HepG2 (cell line): Measurements from ENCODE around the gene MNAT1. TPM values are rescaled to one million over a fixed set of nuclear protein-coding genes. Genes with fewer than 3 reads are reported as not detected.

Experiments
- ATAC-seq: fragments of 200-7000 bp; cut with Tn5 transposase; 3 replicates; pipeline ENCODE4 v1.9.1; 2020; ENCODE audit warnings: mild to moderate bottlenecking, moderate library complexity
- BruUV-seq: library from RNA; stranded (reverse); fragments of 400-500 nt; replicated peaks from 2 replicates; lab custom pipeline; 2021; lab: Mats Ljungman, UMichigan
- CTCF ChIA-PET: fragments of 300-600 bp; formaldehyde crosslinking; extraction: SDS; loops from one replicate; lab custom pipeline; 2021; ENCODE audit warnings: low total read pairs, inconsistent platforms, low intra/inter-chr PET ratio; lab: Yijun Ruan, JAX
- POLR2A ChIA-PET: fragments of 350-600 bp; sonication (Branson Sonifier 250); formaldehyde crosslinking; loops from one replicate; lab custom pipeline; 2020; ENCODE audit warnings: antibody characterized with exemption, inconsistent platforms; lab: Yijun Ruan, JAX
- DNase-seq: peaks from one replicate; pipeline ENCODE4 v3.0.0-alpha.2; 2015; ENCODE audit warnings: low spot score
- FAIRE-seq: peaks from 3 replicates; lab custom pipeline; 2011; peaks lifted over from hg19 to GRCh38; lab: Jason Lieb, UNC
- H2AFZ ChIP-seq: one replicate; pipeline ENCODE4 v1.6.1; 2011; ENCODE audit warnings: low read length, inconsistent platforms
- H3K27ac ChIP-seq: fragments of 300-600 bp; 3 replicates; pipeline ENCODE4 v1.8.0; 2011; ENCODE audit warnings: mixed run types, mild to moderate bottlenecking, mixed read lengths, low read length, inconsistent platforms; ENCODE audit not compliant: insufficient read depth; ENCODE audit errors: extremely low read length
- H3K27me3 ChIP-seq, 2 experiments: fragments of 200-600 bp in 1 of 2; 2 replicates in 1 of 2; 3 replicates in 1 of 2; pipeline versions ENCODE4 v1.6.0 to v1.8.0; 2011; ENCODE audit warnings: low read length in 2 of 2, mild to moderate bottlenecking in 2 of 2, moderate library complexity in 2 of 2, inconsistent platforms in 1 of 2; ENCODE audit not compliant: insufficient read depth in 2 of 2, control insufficient read depth in 1 of 2
- H3K36me3 ChIP-seq, 2 experiments: fragments of 200-600 bp in 1 of 2; replicated peaks in 1 of 2; 2 replicates in 1 of 2; 3 replicates in 1 of 2; pipeline versions ENCODE4 v1.5.1 to v1.8.0; 2011; ENCODE audit warnings: low read length in 2 of 2, inconsistent platforms in 1 of 2; ENCODE audit not compliant: insufficient read depth in 2 of 2, control insufficient read depth in 1 of 2
- H3K4me1 ChIP-seq: 2 replicates; pipeline ENCODE4 v1.5.1; 2012; ENCODE audit warnings: low read length, inconsistent platforms; ENCODE audit not compliant: insufficient read depth
- H3K4me2 ChIP-seq: 2 replicates; pipeline ENCODE4 v1.6.0; 2011; ENCODE audit warnings: low read depth, low read length, inconsistent platforms
- H3K4me3 ChIP-seq, 3 experiments: fragments of 200-600 bp in 1 of 3; sonication (generic), shearing (Covaris generic) in 1 of 3; replicated peaks in 1 of 3; 2 replicates each; pipeline ENCODE4 v1.5.1; 2011 to 2016; ENCODE audit warnings: low read length in 3 of 3, inconsistent platforms in 2 of 3, low read depth in 2 of 3, mild to moderate bottlenecking in 2 of 3, control low read depth in 1 of 3, mixed read lengths in 1 of 3; ENCODE audit not compliant: insufficient read depth in 1 of 3
- H3K79me2 ChIP-seq: one replicate; pipeline ENCODE4 v1.6.1; 2011; ENCODE audit warnings: low read length, inconsistent platforms; ENCODE audit not compliant: insufficient read depth
- H3K9ac ChIP-seq: 2 replicates; pipeline ENCODE4 v1.6.0; 2011; ENCODE audit warnings: mild to moderate bottlenecking, low read depth, low read length, inconsistent platforms; ENCODE audit not compliant: insufficient read depth
- H3K9me3 ChIP-seq: 2 replicates; pipeline ENCODE4 v1.5.1; 2012; ENCODE audit warnings: mild to moderate bottlenecking, low read length
- H4K20me1 ChIP-seq: 2 replicates; pipeline ENCODE4 v1.6.0; 2011; ENCODE audit warnings: inconsistent platforms, mild to moderate bottlenecking, low read length, moderate library complexity; ENCODE audit not compliant: insufficient read depth
- ARID5B ChIP-seq: IDR thresholded peaks from 2 replicates; pipeline ENCODE4 v1.4.0; 2020; ENCODE audit warnings: mild to moderate bottlenecking, missing genetic modification reagents
- ARNT2 ChIP-seq: sonication (generic); formaldehyde crosslinking; IDR thresholded peaks from 2 replicates; pipeline ENCODE4 v1.8.0; 2022; ENCODE audit warnings: mild to moderate bottlenecking, low read depth, missing genetic modification reagents, moderate library complexity
- CBX2 ChIP-seq, 2 experiments: fragments of 200-600 bp in 1 of 2; sonication (generic); formaldehyde crosslinking in 1 of 2; IDR thresholded peaks; 2 replicates each; pipeline versions ENCODE4 v1.7.0 to v1.8.1; 2018 to 2022; ENCODE audit warnings: low read depth in 2 of 2, low read length in 1 of 2, mild to moderate bottlenecking in 1 of 2, missing genetic modification reagents in 1 of 2
- HDAC1 ChIP-seq: sonication (generic); formaldehyde crosslinking; IDR thresholded peaks from 2 replicates; pipeline ENCODE4 v1.5.1; 2020; ENCODE audit warnings: mild to moderate bottlenecking, missing genetic modification reagents
- KDM6A ChIP-seq: IDR thresholded peaks from 2 replicates; pipeline ENCODE4 v1.6.1; 2016; ENCODE audit warnings: low read depth
- NFKBIZ ChIP-seq: IDR thresholded peaks from 2 replicates; pipeline ENCODE4 v1.6.1; 2018; ENCODE audit warnings: missing genetic modification reagents, missing compliant biosample characterization
- RFXANK ChIP-seq: IDR thresholded peaks from 2 replicates; pipeline ENCODE4 v1.6.1; 2016
- STAG1 ChIP-seq: sonication (generic); formaldehyde crosslinking; IDR thresholded peaks from 2 replicates; pipeline ENCODE4 v1.4.0; 2020; ENCODE audit warnings: missing genetic modification reagents
- TEAD3 ChIP-seq: optimal IDR thresholded peaks from 2 replicates; pipeline ENCODE3; 2016; ENCODE audit warnings: borderline replicate concordance
- THAP7 ChIP-seq: sonication (generic); formaldehyde crosslinking; IDR thresholded peaks from 2 replicates; pipeline ENCODE4 v1.8.1; 2023; ENCODE audit warnings: mild to moderate bottlenecking, missing genetic modification reagents
- THRA ChIP-seq: sonication (generic); formaldehyde crosslinking; IDR thresholded peaks from 2 replicates; pipeline ENCODE4 v1.4.0; 2020; ENCODE audit warnings: missing genetic modification reagents, borderline replicate concordance
- ZNF274 ChIP-seq: sonication (generic); formaldehyde crosslinking; IDR thresholded peaks from 2 replicates; pipeline ENCODE4 v1.5.1; 2020; ENCODE audit warnings: mild to moderate bottlenecking, missing genetic modification reagents
- ZNF574 ChIP-seq: sonication (generic); formaldehyde crosslinking; IDR thresholded peaks from 2 replicates; pipeline ENCODE4 v1.4.0; 2020; ENCODE audit warnings: missing genetic modification reagents
- ZNF607 ChIP-seq: sonication (generic); formaldehyde crosslinking; IDR thresholded peaks from 2 replicates; pipeline ENCODE4 v1.5.1; 2020; ENCODE audit warnings: missing genetic modification reagents, mild to moderate bottlenecking, borderline replicate concordance
- ZNF790 ChIP-seq: sonication (generic); formaldehyde crosslinking; IDR thresholded peaks from 2 replicates; pipeline ENCODE4 v1.8.0; 2022; ENCODE audit warnings: missing genetic modification reagents, mild to moderate bottlenecking, borderline replicate concordance
- ZNF850 ChIP-seq: sonication (generic); formaldehyde crosslinking; conservative IDR thresholded peaks from 2 replicates; pipeline ENCODE4 v1.9.0; 2021; ENCODE audit warnings: mild to moderate bottlenecking, missing genetic modification reagents
- WGBS: methylation state at CpG from one replicate; pipeline ENCODE4 v1.1.6; 2017; ENCODE audit warnings: low lambda C conversion rate; 5-methylcytosine and 5-hydroxymethylcytosine counted together
- in situ Hi-C: cut with HindIII; loops from 2 replicates; pipeline ENCODE4 v1.10.0; 2017; ENCODE audit warnings: low pct_unique_long_range_greater_than_20kb; ENCODE audit not compliant: extremely low pct_ligation_motif_present
- intact Hi-C: fragments of 100-400 bp; cut with micrococcal nuclease; formaldehyde crosslinking; loops from one replicate; pipeline ENCODE4 v1.10.0; 2022; ENCODE audit not compliant: unreplicated experiment
- polyA plus RNA-seq, 8 experiments: library from polyadenylated mRNA; depleted of rRNA in 3 of 8; stranded (reverse) in 7 of 8; unstranded in 1 of 8; fragments of >200 nt; fragmentation: Illumina TruSeq in 4 of 8; extraction: Trizol in 4 of 8; gene quantifications; 2 replicates each; pipeline versions ENCODE4 v1.2.1 to v1.2.3, GENCODE V29; 2011 to 2016; ENCODE audit warnings: low read depth in 4 of 8, missing spikeins in 1 of 8, mixed read lengths in 1 of 8; ENCODE audit not compliant: insufficient read depth in 1 of 8
- total RNA-seq, 5 experiments: library from RNA; depleted of rRNA; stranded (reverse); fragments of >200 nt; fragmentation: Illumina TruSeq; extraction: Trizol; gene quantifications; 2 replicates each; pipeline ENCODE4 v1.2.3, GENCODE V29; 2016; ENCODE audit warnings: low read depth in 1 of 5

Gene MNAT1
- total and polyA plus RNA-seq, 2 of the 13 experiments (the other 11 are each of a cell fraction or from before 2014, with no cell fraction given), result 49.2 to 94.8 TPM

GRCh38 chr14:60757567-60758002, 23.0 kb downstream of the MNAT1 start:
- 97% methylated on average over 1 of the region's 1 CpG for WGBS
- no peak overlapping the region for H3K4me2 ChIP-seq
- POLR2A ChIA-PET, result no interaction called here
- no peak for FAIRE-seq
- H2AFZ ChIP-seq, result no peak overlapping the region
- CTCF ChIA-PET, result no interaction called here
- no peaks in the 10 kb centered on the region; the same call in 1 of the 2 replicates for H4K20me1 ChIP-seq
- DNase-seq, result no peak
- H3K27ac ChIP-seq, result no peak overlapping the region
- H3K4me3 ChIP-seq, result no peak overlapping the region
- no peak overlapping the region for H3K9ac ChIP-seq
- intact Hi-C loops, result no loop called here
- H3K79me2 ChIP-seq, result peaks cover 57% of the 10 kb centered on the region
- H3K9me3 ChIP-seq, result no peaks in the 10 kb centered on the region
- H3K4me1 ChIP-seq, result peaks cover 18% of the 10 kb centered on the region
- no TSS peak for BruUV-seq
- ATAC-seq, result no peak
- no peak for TF ChIP-seq NFKBIZ (CRISPR knock-in tag)
- no peak for TF ChIP-seq THRA (CRISPR knock-in tag)
- TF ChIP-seq ZNF574 (CRISPR knock-in tag), result no peak
- no peak for TF ChIP-seq ZNF274 (CRISPR knock-in tag)
- no peak for TF ChIP-seq ARID5B (CRISPR knock-in tag)
- no peak for TF ChIP-seq ZNF790 (CRISPR knock-in tag)
- no peak for TF ChIP-seq STAG1 (CRISPR knock-in tag)
- no peak for TF ChIP-seq KDM6A
- TF ChIP-seq CBX2 (IDR thresholded peaks at IDR 0.05; ENCODE audit: low read depth, low read length), result no peak
- TF ChIP-seq CBX2 (CRISPR knock-in tag; IDR thresholded peaks at IDR 0.05; ENCODE audit: low read depth), result no peak
- no peak for TF ChIP-seq ZNF850
- no peak for TF ChIP-seq RFXANK
- TF ChIP-seq THAP7 (CRISPR knock-in tag), result no peak
- no peak for TF ChIP-seq ZNF607
- TF ChIP-seq ARNT2 (CRISPR knock-in tag), result no peak
- TF ChIP-seq HDAC1 (CRISPR knock-in tag), result no peak
- no peak for TF ChIP-seq TEAD3
- in situ Hi-C loops, result no loop called here
- peaks cover 0 to 2% of the 10 kb centered on the region in 2 experiments; a peak in 1 of 5 replicates for H3K36me3 ChIP-seq
- H3K27me3 ChIP-seq, result no peaks in the 10 kb centered on the region
